ENCODE data around the gene POLR3H. TPM values are rescaled to one million over a fixed set of nuclear protein-coding genes. Genes with fewer than 3 reads are reported as not detected.

Gene POLR3H
- total RNA-seq, 1 experiment from 2014 or later = 92.1 TPM

DNA sequence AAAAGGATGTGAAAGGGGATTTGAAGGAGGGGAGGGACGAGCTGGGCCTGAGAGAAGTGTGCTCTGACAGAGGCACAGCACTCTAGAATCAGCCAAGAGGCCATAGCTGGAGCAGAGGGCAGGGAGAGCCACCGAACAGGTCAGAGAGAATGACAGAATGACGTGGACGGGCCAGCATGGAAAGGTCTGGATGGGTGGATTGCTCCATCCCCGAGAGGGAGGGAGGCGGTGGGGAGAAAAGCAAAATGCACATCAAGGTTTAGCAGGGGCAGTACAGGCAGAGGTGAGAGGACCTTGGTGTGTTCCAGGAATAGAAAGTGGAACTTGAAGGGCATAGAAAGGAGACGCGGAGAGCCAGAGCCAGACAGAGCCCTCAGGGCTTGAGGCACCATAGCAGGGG lies 38.4 kb upstream of the POLR3H start:
- no peak overlapping the region for H3K27ac ChIP-seq (ENCODE audit: low read depth, low read length, poor library complexity, severe bottlenecking)
- POLR2A ChIA-PET (ENCODE audit: low non-redundant PET) = no interaction called here
- no peaks in the 10 kb centered on the region for H3K36me3 ChIP-seq (ENCODE audit: insufficient read depth, low read length, poor library complexity, severe bottlenecking)
- no TSS peak for BruUV-seq (replicated peaks)
- H3K27me3 ChIP-seq (replicated peaks; ENCODE audit: insufficient read depth, low read depth, low read length, poor library complexity) = no peaks in the 10 kb centered on the region
- CTCF ChIA-PET = interaction anchor here (0.6 kb wide), 1 partner anchor 42 kb away, joined by 4 read pairs; no protein-coding TSS in a partner anchor
- intact Hi-C loops (cut with micrococcal nuclease; ENCODE audit: unreplicated experiment) = no loop called here
- H3K4me1 ChIP-seq (ENCODE audit: insufficient read depth, low read length, poor library complexity, severe bottlenecking) = no peaks in the 10 kb centered on the region
- H3K4me3 ChIP-seq (ENCODE audit: low read depth, low read length, poor library complexity, severe bottlenecking) = no peak overlapping the region
- no peak for TF ChIP-seq EZH2 (IDR thresholded peaks at IDR 0.05; ENCODE audit: borderline replicate concordance, low read depth, low read length, poor library complexity, severe bottlenecking)
- TF ChIP-seq, protein P1, sequence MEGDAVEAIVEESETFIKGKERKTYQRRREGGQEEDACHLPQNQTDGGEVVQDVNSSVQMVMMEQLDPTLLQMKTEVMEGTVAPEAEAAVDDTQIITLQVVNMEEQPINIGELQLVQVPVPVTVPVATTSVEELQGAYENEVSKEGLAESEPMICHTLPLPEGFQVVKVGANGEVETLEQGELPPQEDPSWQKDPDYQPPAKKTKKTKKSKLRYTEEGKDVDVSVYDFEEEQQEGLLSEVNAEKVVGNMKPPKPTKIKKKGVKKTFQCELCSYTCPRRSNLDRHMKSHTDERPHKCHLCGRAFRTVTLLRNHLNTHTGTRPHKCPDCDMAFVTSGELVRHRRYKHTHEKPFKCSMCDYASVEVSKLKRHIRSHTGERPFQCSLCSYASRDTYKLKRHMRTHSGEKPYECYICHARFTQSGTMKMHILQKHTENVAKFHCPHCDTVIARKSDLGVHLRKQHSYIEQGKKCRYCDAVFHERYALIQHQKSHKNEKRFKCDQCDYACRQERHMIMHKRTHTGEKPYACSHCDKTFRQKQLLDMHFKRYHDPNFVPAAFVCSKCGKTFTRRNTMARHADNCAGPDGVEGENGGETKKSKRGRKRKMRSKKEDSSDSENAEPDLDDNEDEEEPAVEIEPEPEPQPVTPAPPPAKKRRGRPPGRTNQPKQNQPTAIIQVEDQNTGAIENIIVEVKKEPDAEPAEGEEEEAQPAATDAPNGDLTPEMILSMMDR (conservative IDR thresholded peaks at IDR 0.05; ENCODE audit: low read depth, low read length) = no peak
- no peaks in the 10 kb centered on the region for H3K9me3 ChIP-seq (ENCODE audit: low read depth, low read length, poor library complexity, severe bottlenecking)
- DNase-seq (ENCODE audit: low spot score) = no peak

DNA sequence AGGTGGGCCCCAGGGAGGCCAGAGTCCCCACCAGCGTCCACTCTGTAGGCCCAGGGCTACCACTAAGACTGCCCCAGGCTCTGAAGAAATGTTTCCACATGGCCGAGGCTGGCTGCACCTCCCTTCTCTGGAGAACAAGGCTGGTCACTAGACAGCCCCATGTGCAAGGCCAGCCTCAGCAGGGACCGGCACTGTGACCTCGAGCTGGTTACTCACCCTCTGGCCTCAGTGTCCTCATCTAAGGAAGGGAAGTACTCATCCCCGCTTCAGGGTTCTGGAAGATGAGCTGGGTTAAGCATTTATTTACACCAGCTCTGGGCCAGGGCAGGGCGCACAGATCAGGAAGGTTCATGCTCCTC lies 35.7 kb upstream of the POLR3H start:
- POLR2A ChIA-PET (ENCODE audit: low non-redundant PET) = no interaction called here
- Histone ChIP-seq H3K27ac (ENCODE audit: low read depth, low read length, poor library complexity, severe bottlenecking) (no peak overlapping the region), H3K9me3 (ENCODE audit: low read depth, low read length, poor library complexity, severe bottlenecking) (no peaks in the 10 kb centered on the region), H3K27me3 (replicated peaks; ENCODE audit: insufficient read depth, low read depth, low read length, poor library complexity) (no peaks in the 10 kb centered on the region), H3K4me3 (ENCODE audit: low read depth, low read length, poor library complexity, severe bottlenecking) (no peak overlapping the region), H3K4me1 (ENCODE audit: insufficient read depth, low read length, poor library complexity, severe bottlenecking) (no peaks in the 10 kb centered on the region), H3K36me3 (ENCODE audit: insufficient read depth, low read length, poor library complexity, severe bottlenecking) (peaks cover 8% of the 10 kb centered on the region)
- TF ChIP-seq EZH2 (IDR thresholded peaks at IDR 0.05; ENCODE audit: borderline replicate concordance, low read depth, low read length, poor library complexity, severe bottlenecking) = no peak
- TF ChIP-seq, protein P1 (conservative IDR thresholded peaks at IDR 0.05; ENCODE audit: low read depth, low read length) = no peak
- DNase-seq (ENCODE audit: low spot score) = no peak
- CTCF ChIA-PET = no interaction called here
- no TSS peak for BruUV-seq (replicated peaks)
- intact Hi-C loops (cut with micrococcal nuclease; ENCODE audit: unreplicated experiment) = no loop called here

DNA sequence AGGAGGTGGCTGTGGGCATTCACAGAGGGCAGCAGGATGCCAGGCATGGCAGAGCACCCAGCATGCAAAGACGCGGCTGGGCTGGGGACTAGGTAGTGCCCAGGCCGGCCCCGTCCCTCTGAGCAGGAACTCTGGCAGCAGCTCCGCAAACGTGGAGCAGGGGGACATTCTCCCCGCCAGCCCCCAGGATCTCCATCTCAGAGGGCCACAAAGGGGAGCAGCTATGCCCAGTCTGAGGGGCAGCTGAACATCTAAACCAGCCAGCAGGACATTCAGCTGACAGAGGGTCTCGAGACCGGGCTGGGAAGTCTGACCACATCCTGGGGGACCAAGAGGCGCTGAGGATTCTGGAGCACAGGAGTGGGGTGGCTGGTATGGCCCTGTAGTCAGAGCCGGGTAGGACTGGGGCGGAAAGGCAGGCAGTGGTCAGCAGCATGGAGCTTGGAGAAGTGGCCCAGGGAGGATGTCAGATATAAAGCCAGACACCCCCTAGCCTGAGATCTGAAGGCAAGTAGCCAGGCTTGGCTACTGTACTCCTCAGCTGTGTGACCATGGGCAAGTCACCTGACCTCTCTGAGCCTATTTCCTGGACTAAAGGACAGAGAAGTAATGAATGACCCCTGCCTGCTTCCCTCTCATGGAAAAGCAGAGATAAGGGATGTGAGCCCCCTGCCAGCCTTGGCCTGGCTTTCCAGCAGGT lies 35.2 kb upstream of the POLR3H start:
- intact Hi-C loops (cut with micrococcal nuclease; ENCODE audit: unreplicated experiment) = no loop called here
- TF ChIP-seq, protein P1 (conservative IDR thresholded peaks at IDR 0.05; ENCODE audit: low read depth, low read length) = no peak
- TF ChIP-seq EZH2 (IDR thresholded peaks at IDR 0.05; ENCODE audit: borderline replicate concordance, low read depth, low read length, poor library complexity, severe bottlenecking) = no peak
- Histone ChIP-seq H3K4me3 (ENCODE audit: low read depth, low read length, poor library complexity, severe bottlenecking) (no peak overlapping the region), H3K27ac (ENCODE audit: low read depth, low read length, poor library complexity, severe bottlenecking) (no peak overlapping the region), H3K4me1 (ENCODE audit: insufficient read depth, low read length, poor library complexity, severe bottlenecking) (no peaks in the 10 kb centered on the region), H3K36me3 (ENCODE audit: insufficient read depth, low read length, poor library complexity, severe bottlenecking) (peaks cover 8% of the 10 kb centered on the region), H3K9me3 (ENCODE audit: low read depth, low read length, poor library complexity, severe bottlenecking) (no peaks in the 10 kb centered on the region), H3K27me3 (replicated peaks; ENCODE audit: insufficient read depth, low read depth, low read length, poor library complexity) (no peaks in the 10 kb centered on the region)
- no TSS peak for BruUV-seq (replicated peaks)
- ChIA-PET CTCF (no interaction called here), POLR2A (ENCODE audit: low non-redundant PET) (no interaction called here)
- DNase-seq (ENCODE audit: low spot score) = no peak

All from A673 (cell line).